GM12892 (cell line): ENCODE measurements around the gene COPG2.

Source experiments
- POLR2A ChIP-seq: IDR thresholded peaks from 2 replicates; pipeline ENCODE4 v1.6.1; 2011; ENCODE audit warnings: low read depth, low read length, control low read depth
- POLR2AphosphoS5 ChIP-seq: IDR thresholded peaks from 2 replicates; pipeline ENCODE4 v1.6.1; 2011; ENCODE audit warnings: low read depth, low read length, control low read depth
- TAF1 ChIP-seq: IDR thresholded peaks from 2 replicates; pipeline ENCODE4 v1.6.1; 2011; ENCODE audit warnings: low read depth, mild to moderate bottlenecking, control low read depth, low read length, borderline replicate concordance

DNA sequence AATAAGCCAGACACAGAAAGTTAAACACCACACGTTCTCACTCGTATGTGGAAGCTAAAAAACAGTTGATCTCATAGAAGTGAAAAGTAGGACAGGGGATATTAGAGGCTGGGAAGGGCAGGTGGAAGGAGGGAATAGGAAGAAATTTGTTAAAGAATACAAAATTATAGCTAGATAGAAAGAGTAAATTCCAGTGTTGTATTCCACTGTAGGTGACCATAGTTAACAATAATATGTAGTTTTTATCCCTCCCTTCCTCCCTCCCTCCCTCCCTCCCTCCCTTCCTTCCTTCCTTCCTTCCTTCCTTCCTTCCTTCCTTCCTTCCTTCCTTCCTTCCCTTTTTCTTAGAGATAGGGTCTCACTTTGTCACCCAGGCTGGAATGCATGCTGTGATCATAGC lies 196.6 kb downstream of the COPG2 start:
- TF ChIP-seq POLR2AphosphoS5 (no peak), TAF1 (no peak), POLR2A (no peak)
